H1 (cell line): Measurements from ENCODE around the gene TRAF3IP3. TPM values are rescaled to one million over a fixed set of nuclear protein-coding genes. Genes with fewer than 3 reads are reported as not detected.

Experiments
- CTCF ChIA-PET: fragments of 300-600 bp; sonication (Branson Sonifier 250); formaldehyde crosslinking; loops from one replicate; lab custom pipeline; 2021; ENCODE audit not compliant: partially characterized antibody; lab: Charles Lee
- POLR2A ChIA-PET: fragments of 300-600 bp; sonication (Branson Sonifier 250); formaldehyde crosslinking; loops from one replicate; lab custom pipeline; 2021; ENCODE audit warnings: inconsistent platforms; ENCODE audit not compliant: partially characterized antibody; lab: Charles Lee
- DNase-seq, 2 experiments: peaks; one replicate each; pipeline versions ENCODE4 v3.0.0 to v3.0.0-alpha.2; 2010 to 2022; ENCODE audit warnings: low spot score in 2 of 2, low read depth in 1 of 2, mixed read lengths in 1 of 2
- FAIRE-seq: peaks from 2 replicates; lab custom pipeline; 2011; peaks lifted over from hg19 to GRCh38; lab: Jason Lieb, UNC
- H2AFZ ChIP-seq: 2 replicates; pipeline ENCODE4 v1.8.1; 2012; ENCODE audit warnings: low read length, inconsistent platforms
- H2AK5ac ChIP-seq: 2 replicates; pipeline ENCODE4 v1.6.1; 2013; ENCODE audit warnings: low read depth, low read length
- H2BK120ac ChIP-seq: replicated peaks from 2 replicates; pipeline ENCODE3; 2013; ENCODE audit warnings: low read depth, low read length, inconsistent platforms
- H2BK12ac ChIP-seq: 2 replicates; pipeline ENCODE4 v1.6.1; 2013; ENCODE audit warnings: low read depth, low read length
- H2BK15ac ChIP-seq: 2 replicates; pipeline ENCODE4 v1.6.1; 2013; ENCODE audit warnings: low read length
- H2BK20ac ChIP-seq: 2 replicates; pipeline ENCODE4 v1.6.1; 2013; ENCODE audit warnings: low read length
- H2BK5ac ChIP-seq: 2 replicates; pipeline ENCODE4 v1.6.1; 2013; ENCODE audit warnings: low read depth, low read length
- H3K14ac ChIP-seq: 2 replicates; pipeline ENCODE4 v1.6.1; 2013; ENCODE audit warnings: inconsistent platforms; ENCODE audit not compliant: insufficient read length
- H3K18ac ChIP-seq: 2 replicates; pipeline ENCODE4 v1.6.1; 2013; ENCODE audit warnings: low read length; ENCODE audit errors: extremely low read depth
- H3K23ac ChIP-seq: 2 replicates; pipeline ENCODE4 v1.6.1; 2013; ENCODE audit warnings: inconsistent platforms; ENCODE audit not compliant: insufficient read length
- H3K23me2 ChIP-seq: 2 replicates; pipeline ENCODE4 v1.6.1; 2013; ENCODE audit warnings: low read depth, low read length
- H3K27ac ChIP-seq: 2 replicates; pipeline ENCODE4 v1.6.1; 2011; ENCODE audit warnings: low read depth, low read length, inconsistent platforms
- H3K27me3 ChIP-seq, 4 experiments: replicated peaks in 1 of 4; 1 replicate in 1 of 4; 2 replicates in 3 of 4; pipeline versions ENCODE4 v1.6.1 to v1.8.1; 2011 to 2013; ENCODE audit warnings: low read length in 3 of 4, mild to moderate bottlenecking in 3 of 4, inconsistent platforms in 2 of 4, mixed read lengths in 2 of 4, moderate library complexity in 1 of 4; ENCODE audit not compliant: control insufficient read depth in 3 of 4, insufficient read depth in 3 of 4; ENCODE audit errors: extremely low read depth in 1 of 4
- H3K36me3 ChIP-seq, 4 experiments: 2 replicates each; pipeline versions ENCODE4 v1.6.1 to v1.8.1; 2011 to 2013; ENCODE audit warnings: mild to moderate bottlenecking in 4 of 4, low read length in 3 of 4, moderate library complexity in 2 of 4, control low read depth in 1 of 4, inconsistent platforms in 1 of 4; ENCODE audit not compliant: insufficient read depth in 4 of 4, control insufficient read depth in 2 of 4
- H3K4ac ChIP-seq: replicated peaks from 2 replicates; pipeline ENCODE3; 2013; ENCODE audit warnings: low read length, low read depth, mixed read lengths, inconsistent platforms; ENCODE audit not compliant: insufficient read length
- H3K4me1 ChIP-seq, 4 experiments: replicated peaks in 1 of 4; 1 replicate in 1 of 4; 2 replicates in 3 of 4; pipeline versions ENCODE4 v1.6.1 to v1.8.1; 2011 to 2013; ENCODE audit warnings: low read length in 3 of 4, inconsistent platforms in 2 of 4, mixed read lengths in 1 of 4; ENCODE audit not compliant: insufficient read depth in 4 of 4, control insufficient read depth in 3 of 4
- H3K4me2 ChIP-seq, 2 experiments: 2 replicates each; pipeline versions ENCODE4 v1.6.1 to v1.8.1; 2011 to 2013; ENCODE audit warnings: low read depth in 2 of 2, low read length in 2 of 2, control low read depth in 1 of 2, inconsistent platforms in 1 of 2, mild to moderate bottlenecking in 1 of 2; ENCODE audit not compliant: insufficient read depth in 1 of 2
- H3K4me3 ChIP-seq, 4 experiments: fragments of 200-600, 300-600 bp in 1 of 4; sonication (generic), shearing (Covaris generic), sonication (Bioruptor Twin) in 1 of 4; 2 replicates each; pipeline versions ENCODE4 v1.5.1 to v1.8.1; 2011 to 2016; ENCODE audit warnings: low read length in 4 of 4, low read depth in 3 of 4, control low read depth in 2 of 4, inconsistent platforms in 2 of 4, mild to moderate bottlenecking in 2 of 4, mixed read lengths in 1 of 4, moderate library complexity in 1 of 4; ENCODE audit not compliant: insufficient read depth in 2 of 4; ENCODE audit errors: extremely low read depth in 1 of 4
- H3K56ac ChIP-seq: replicated peaks from 2 replicates; pipeline ENCODE3; 2013; ENCODE audit warnings: low read depth, mild to moderate bottlenecking, mixed read lengths, low read length, inconsistent platforms; ENCODE audit not compliant: insufficient read length
- H3K79me1 ChIP-seq: 2 replicates; pipeline ENCODE4 v1.6.1; 2013; ENCODE audit warnings: low read depth, low read length, control low read depth
- H3K79me2 ChIP-seq, 2 experiments: 2 replicates each; pipeline versions ENCODE4 v1.6.1 to v1.8.1; 2012 to 2013; ENCODE audit warnings: low read length in 2 of 2, mild to moderate bottlenecking in 2 of 2, inconsistent platforms in 1 of 2; ENCODE audit not compliant: insufficient read depth in 2 of 2, control insufficient read depth in 1 of 2
- H3K9ac ChIP-seq, 4 experiments: replicated peaks in 1 of 4; 1 replicate in 1 of 4; 2 replicates in 3 of 4; pipeline versions ENCODE4 v1.6.1 to v1.8.1; 2011 to 2013; ENCODE audit warnings: low read depth in 3 of 4, low read length in 3 of 4, control low read depth in 2 of 4, mild to moderate bottlenecking in 2 of 4, moderate library complexity in 2 of 4, inconsistent platforms in 1 of 4; ENCODE audit errors: extremely low read depth in 1 of 4
- H3K9me3 ChIP-seq, 2 experiments: 2 replicates each; pipeline versions ENCODE4 v1.6.1 to v1.8.1; 2012 to 2013; ENCODE audit warnings: mild to moderate bottlenecking in 2 of 2, moderate library complexity in 2 of 2, control low read depth in 1 of 2, inconsistent platforms in 1 of 2, low read depth in 1 of 2, low read length in 1 of 2, mixed read lengths in 1 of 2; ENCODE audit not compliant: insufficient read depth in 2 of 2
- H4K20me1 ChIP-seq, 2 experiments: replicated peaks in 1 of 2; 2 replicates each; pipeline versions ENCODE3 to v1.8.1; 2011 to 2013; ENCODE audit warnings: inconsistent platforms in 2 of 2, low read length in 2 of 2, mild to moderate bottlenecking in 1 of 2; ENCODE audit not compliant: insufficient read depth in 2 of 2, control insufficient read depth in 1 of 2
- H4K5ac ChIP-seq: 2 replicates; pipeline ENCODE4 v1.6.1; 2013; ENCODE audit warnings: low read length, low read depth, mixed read lengths, inconsistent platforms; ENCODE audit not compliant: insufficient read length
- H4K8ac ChIP-seq: 2 replicates; pipeline ENCODE4 v1.8.0; 2013; ENCODE audit warnings: mild to moderate bottlenecking, moderate library complexity, low read length, inconsistent platforms; ENCODE audit not compliant: insufficient read depth; ENCODE audit errors: extremely low read depth
- H4K91ac ChIP-seq: replicated peaks from 2 replicates; pipeline ENCODE3; 2013; ENCODE audit warnings: low read length, mixed read lengths, inconsistent platforms; ENCODE audit not compliant: insufficient read length
- BACH1 ChIP-seq: IDR thresholded peaks from 2 replicates; pipeline ENCODE4 v1.6.1; 2012; ENCODE audit warnings: low read length, improper control_type of control experiment
- CBX8 ChIP-seq: fragments of 300-800, 300-1000 bp; sonication (generic); IDR thresholded peaks from 2 replicates; pipeline ENCODE4 v1.7.1; 2016; ENCODE audit warnings: low read depth, low read length, borderline replicate concordance
- CEBPB ChIP-seq: IDR thresholded peaks from 2 replicates; pipeline ENCODE4 v1.6.1; 2012; ENCODE audit warnings: low read depth, low read length
- EGR1 ChIP-seq: IDR thresholded peaks from 2 replicates; pipeline ENCODE4 v1.6.1; 2011; ENCODE audit warnings: low read depth, low read length, borderline replicate concordance
- HDAC6 ChIP-seq: IDR thresholded peaks from one replicate; pipeline ENCODE4 v1.7.1; 2012; ENCODE audit warnings: low read depth, mild to moderate bottlenecking, inconsistent platforms, low read length, moderate library complexity
- KDM1A ChIP-seq: fragments of 200-600, 300-600 bp; sonication (generic); IDR thresholded peaks from 2 replicates; pipeline ENCODE4 v1.7.1; 2016; ENCODE audit warnings: mild to moderate bottlenecking, low read length, borderline replicate concordance
- NANOG ChIP-seq: IDR thresholded peaks from 2 replicates; pipeline ENCODE4 v1.6.1; 2011; ENCODE audit warnings: low read length, low read depth, mild to moderate bottlenecking, inconsistent platforms; ENCODE audit not compliant: insufficient read depth, poor library complexity, severe bottlenecking
- PHF8 ChIP-seq: fragments of 200-600 bp; sonication (generic); conservative IDR thresholded peaks from 2 replicates; pipeline ENCODE4 v1.7.1; 2012; ENCODE audit warnings: low read depth, mild to moderate bottlenecking, inconsistent platforms, low read length, moderate library complexity
- RNF2 ChIP-seq: fragments of 200-900, 300-1000 bp; sonication (generic); IDR thresholded peaks from 2 replicates; pipeline ENCODE4 v1.7.1; 2016; ENCODE audit warnings: borderline replicate concordance, low read depth, mild to moderate bottlenecking, antibody characterized with exemption, low read length; ENCODE audit not compliant: poor library complexity, severe bottlenecking; ENCODE audit errors: missing control alignments
- TAF7 ChIP-seq: optimal IDR thresholded peaks from 2 replicates; pipeline ENCODE3; 2011; ENCODE audit warnings: low read depth, mild to moderate bottlenecking, inconsistent platforms, low read length, moderate library complexity, borderline replicate concordance
- WGBS, 2 experiments: shearing (Covaris generic) in 1 of 2; methylation state at CpG; one replicate each; pipeline versions ENCODE4 v1.1.6 to v1.1.7; 2013 to 2015; ENCODE audit warnings: low lambda C conversion rate in 2 of 2, mixed read lengths in 2 of 2, inconsistent platforms in 1 of 2, low coverage in 1 of 2, missing lambda C conversion rate in 1 of 2; ENCODE audit not compliant: insufficient replicate concordance in 2 of 2, insufficient coverage in 1 of 2, insufficient read length in 1 of 2; ENCODE audit errors: extremely low coverage in 1 of 2, missing lambda C conversion rate in 1 of 2; 5-methylcytosine and 5-hydroxymethylcytosine counted together
- polyA plus RNA-seq, 7 experiments: library from polyadenylated mRNA; depleted of rRNA in 3 of 7; stranded (reverse) in 5 of 7; unstranded in 2 of 7; fragments of >200 nt in 5 of 7; fragments of 200-250 nt in 2 of 7; gene quantifications; 1 replicate in 5 of 7; 2 replicates in 1 of 7; 4 replicates in 1 of 7; pipeline versions ENCODE4 v1.2.1 to v1.2.3, GENCODE V29; 2011 to 2013; ENCODE audit warnings: missing spikeins in 2 of 7, mixed read lengths in 2 of 7
- total RNA-seq: library from RNA; stranded (reverse); fragmentation: NEBNext Ultra II Directional; extraction: Animal tissue kit (Norgen Biotek cat#: 25700); gene quantifications from 2 replicates; pipeline ENCODE4 v1.2.1, GENCODE V29; 2021
- TF ChIP-seq, protein P1 (sequence below): IDR thresholded peaks from 2 replicates; pipeline ENCODE4 v1.6.1; 2012; ENCODE audit warnings: low read length, inconsistent platforms

The TRAF3IP3 gene
- total and polyA plus RNA-seq, 2 of the 8 experiments (the other 6 are each of a cell fraction or from before 2014, with no cell fraction given) = not detected

GRCh38 chr1:209815931-209816341, 60.1 kb downstream of the TRAF3IP3 start:
- H3K9me3 ChIP-seq = no peaks in the 10 kb centered on the region
- H2AFZ ChIP-seq = peak overlapping the region; percentile 14; the same call in 1 of the 2 replicates
- H2BK5ac ChIP-seq = no peak overlapping the region; the same call in 1 of the 2 replicates
- H3K9ac ChIP-seq = 0 out of 7 replicates have a peak overlapping the region, but pooled peaks of 1 of the 4 experiments have one; percentile 32
- H3K4me3 ChIP-seq = no peak overlapping the region
- no peaks in the 10 kb centered on the region for H4K20me1 ChIP-seq
- H2BK120ac ChIP-seq = no peak overlapping the region
- FAIRE-seq (no peak), DNase-seq (no peak)
- no peak overlapping the region for H3K27ac ChIP-seq
- H3K23ac ChIP-seq = no peak overlapping the region
- H2BK20ac ChIP-seq = no peak overlapping the region
- no peaks in the 10 kb centered on the region; a peak in 1 of 7 replicates for H3K27me3 ChIP-seq
- H3K14ac ChIP-seq = no peak overlapping the region
- no peak overlapping the region for H4K8ac ChIP-seq
- H3K18ac ChIP-seq = no peak overlapping the region
- no peak overlapping the region for H4K5ac ChIP-seq
- H2BK12ac ChIP-seq = 0 out of 2 replicates have a peak overlapping the region, but pooled peaks have one; percentile 39
- H3K36me3 ChIP-seq = no peaks in the 10 kb centered on the region
- no peaks in the 10 kb centered on the region for H3K79me1 ChIP-seq
- peaks cover 0 to 2% (median 0%) of the 10 kb centered on the region in 4 experiments; a peak in 3 of 7 replicates for H3K4me1 ChIP-seq
- H3K56ac ChIP-seq = no peak overlapping the region
- ChIA-PET POLR2A (interaction anchor here (0.8 to 2.0 kb wide), 2 partner anchors 8 to 11 kb away, joined by 3 to 4 read pairs; partner anchors contain the start of gene UTP25), CTCF (interaction anchor here (0.7 to 11.7 kb wide), 8 partner anchors 7 to 689 kb away, joined by 4 to 254 read pairs (median 4); partner anchors contain the start of genes IRF6 and UTP25)
- WGBS, 2 experiments = 95% methylated on average over 6 of the region's 6 CpGs; no CpG with 5 or more reads in 1 of the 2 experiments
- H2AK5ac ChIP-seq = no peak overlapping the region
- H2BK15ac ChIP-seq = no peak overlapping the region
- no peak overlapping the region for H3K4ac ChIP-seq
- peak overlapping the region; percentile 5 for H4K91ac ChIP-seq
- H3K23me2 ChIP-seq = no peaks in the 10 kb centered on the region
- no peak overlapping the region for H3K4me2 ChIP-seq
- H3K79me2 ChIP-seq = no peaks in the 10 kb centered on the region
- TF ChIP-seq HDAC6 (no peak), TAF7 (no peak), RNF2 (no peak), CEBPB (no peak), EGR1 (no peak), PHF8 (no peak), NANOG (no peak), KDM1A (no peak), CBX8 (no peak), BACH1 (no peak)
- TF ChIP-seq, protein P1, sequence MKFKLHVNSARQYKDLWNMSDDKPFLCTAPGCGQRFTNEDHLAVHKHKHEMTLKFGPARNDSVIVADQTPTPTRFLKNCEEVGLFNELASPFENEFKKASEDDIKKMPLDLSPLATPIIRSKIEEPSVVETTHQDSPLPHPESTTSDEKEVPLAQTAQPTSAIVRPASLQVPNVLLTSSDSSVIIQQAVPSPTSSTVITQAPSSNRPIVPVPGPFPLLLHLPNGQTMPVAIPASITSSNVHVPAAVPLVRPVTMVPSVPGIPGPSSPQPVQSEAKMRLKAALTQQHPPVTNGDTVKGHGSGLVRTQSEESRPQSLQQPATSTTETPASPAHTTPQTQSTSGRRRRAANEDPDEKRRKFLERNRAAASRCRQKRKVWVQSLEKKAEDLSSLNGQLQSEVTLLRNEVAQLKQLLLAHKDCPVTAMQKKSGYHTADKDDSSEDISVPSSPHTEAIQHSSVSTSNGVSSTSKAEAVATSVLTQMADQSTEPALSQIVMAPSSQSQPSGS = no peak
